Stimulated activated CD8-positive, alpha-beta memory T cell treated with anti-CD3 and anti-CD28 coated beads, Interleukin-2, amount 100 ng/mL, for 48 hours (primary cell): Measurements from ENCODE around the gene MAMDC2.

Source experiments
- DNase-seq, 2 donors: peaks; one replicate each; pipeline ENCODE4 v3.0.0-alpha.2; 2020; ENCODE audit warnings: low read depth in 2 of 2

MAMDC2 gene

DNA sequence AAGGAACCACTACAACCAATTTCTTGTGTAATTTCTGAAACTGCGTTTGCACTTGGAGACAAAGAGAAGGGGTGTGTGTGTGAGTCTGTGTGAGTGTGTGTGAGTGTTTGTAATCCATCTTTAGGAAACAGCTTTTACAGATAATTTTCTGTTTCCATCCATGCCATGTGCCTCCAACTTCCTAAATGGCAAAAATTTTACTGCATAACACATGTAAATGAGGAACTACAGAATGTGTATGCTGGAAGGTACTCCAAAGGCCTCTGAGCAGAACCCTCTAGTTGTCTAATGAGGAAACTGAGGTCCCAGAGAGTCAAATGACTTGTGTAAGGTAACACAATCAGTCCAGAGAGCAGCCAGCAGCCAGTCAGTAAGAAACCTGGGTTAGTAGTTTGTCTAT, 20.8 kb downstream of the MAMDC2 start:
- DNase-seq = no peak

DNA sequence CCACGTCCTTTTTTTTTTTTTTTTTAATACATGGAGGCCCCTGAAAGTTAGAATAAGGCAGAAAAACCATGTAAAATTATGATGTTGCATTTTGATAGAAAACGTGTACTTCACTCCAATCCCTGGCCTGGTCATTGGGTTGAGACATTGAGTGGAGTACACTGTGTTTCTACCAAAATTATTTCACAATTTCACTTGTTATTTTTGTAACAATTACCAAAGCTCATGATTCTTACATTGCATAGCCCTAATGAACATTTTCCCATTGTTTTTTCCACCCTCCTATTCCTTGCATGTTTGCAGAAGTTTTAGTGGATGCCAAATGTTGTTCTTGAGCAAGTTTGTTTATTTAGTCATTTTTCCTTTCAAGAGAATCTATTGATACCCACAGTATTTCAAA, 21.9 kb downstream of the MAMDC2 start:
- no peak for DNase-seq

DNA sequence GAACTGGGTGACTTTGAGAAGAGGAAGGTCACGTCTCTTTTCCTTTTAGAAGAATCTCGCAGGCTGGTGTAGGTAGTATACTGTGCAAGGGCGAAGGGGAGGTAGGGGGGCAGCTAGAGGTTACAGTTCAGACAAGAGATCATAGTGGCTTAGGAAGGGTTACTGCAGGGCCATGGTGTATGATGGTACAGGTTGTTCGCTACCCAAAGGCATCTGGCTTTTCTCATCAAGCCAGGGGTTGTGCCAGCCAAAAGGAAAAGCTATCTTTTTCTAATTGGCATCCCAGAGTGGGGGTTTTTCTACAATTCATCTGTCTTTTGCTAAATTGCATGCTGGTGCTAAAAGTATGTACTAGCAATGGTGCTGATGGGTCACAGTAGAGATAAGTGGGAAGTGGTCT, 22.8 kb downstream of the MAMDC2 start:
- no peak for DNase-seq

DNA sequence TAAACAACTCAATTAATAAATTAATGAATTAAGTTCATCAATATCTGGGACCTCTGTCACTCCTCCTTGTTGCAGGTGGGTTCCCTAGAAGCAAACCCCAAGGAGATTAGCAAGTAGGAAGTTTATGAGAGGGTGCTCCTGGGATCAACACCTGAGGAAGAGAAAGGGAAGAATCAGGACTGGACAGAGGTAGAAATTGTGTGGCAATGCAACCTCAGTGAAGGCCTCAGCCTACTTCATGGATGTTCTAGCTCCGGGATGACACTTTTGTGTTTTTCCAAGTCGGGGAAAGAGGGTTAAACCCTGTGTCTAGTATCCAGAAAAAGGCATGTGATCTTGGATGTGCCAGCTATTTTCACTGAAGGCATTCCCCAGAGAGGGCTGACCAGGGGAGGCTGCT, 23.2 kb downstream of the MAMDC2 start:
- no peak for DNase-seq

DNA sequence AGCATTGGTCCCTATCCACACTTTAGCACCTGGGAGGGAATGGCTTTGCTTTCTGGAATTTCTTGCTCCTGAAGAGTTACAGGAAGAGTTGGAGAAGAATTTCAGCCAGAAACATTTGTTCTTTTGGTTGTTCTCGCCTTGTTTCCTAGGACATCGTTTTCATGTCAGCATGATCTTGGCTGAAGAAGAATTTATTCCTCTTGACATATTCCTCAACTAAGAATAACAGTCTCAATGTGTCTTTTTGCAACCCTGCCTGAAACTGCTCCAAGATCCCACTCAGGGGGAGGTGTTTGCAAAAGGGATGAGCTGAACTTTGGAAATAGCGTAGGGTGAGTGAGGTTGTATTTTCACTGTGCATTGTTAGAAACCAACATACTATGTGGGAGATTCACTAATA, 26.1 kb downstream of the MAMDC2 start:
- no peak for DNase-seq

DNA sequence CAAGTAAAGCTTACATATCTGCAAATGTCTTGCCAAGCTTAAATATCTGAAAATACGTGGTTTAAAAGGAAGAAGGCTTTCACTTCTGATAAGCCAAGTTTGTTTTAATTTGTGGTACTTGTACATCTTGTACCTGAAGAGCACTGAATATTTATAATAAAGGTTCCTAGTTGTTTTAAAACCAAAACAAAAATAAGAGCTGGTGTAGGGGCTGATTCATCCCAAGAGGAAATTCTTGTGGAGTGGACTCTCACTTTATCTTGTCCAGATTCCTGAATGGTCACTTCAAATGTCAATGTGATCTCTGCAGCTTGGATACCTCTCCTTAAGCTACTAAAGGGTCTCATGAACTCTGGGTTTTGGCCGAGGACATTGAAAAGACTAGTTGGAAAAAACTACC, 29.5 kb downstream of the MAMDC2 start:
- DNase-seq = no peak

DNA sequence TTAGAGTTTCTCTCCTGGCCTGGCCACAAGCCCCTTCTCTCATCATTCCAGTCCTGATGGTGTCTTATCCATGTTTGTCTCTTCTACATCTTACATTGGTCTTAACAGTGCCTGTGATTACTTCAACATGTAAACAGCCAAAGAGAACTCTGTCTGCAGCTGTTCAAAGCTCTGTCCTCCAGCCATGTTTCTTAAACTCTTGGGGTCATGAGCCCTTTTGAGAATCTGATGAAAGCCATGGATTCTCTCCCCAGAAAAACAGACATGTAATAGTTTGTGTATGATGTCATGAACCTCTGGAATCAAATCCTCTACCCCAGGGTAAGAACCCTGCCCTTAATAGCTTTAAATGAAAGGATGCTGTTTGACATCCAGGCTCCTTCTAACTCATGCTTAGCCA, 30.1 kb downstream of the MAMDC2 start:
- DNase-seq = no peak

DNA sequence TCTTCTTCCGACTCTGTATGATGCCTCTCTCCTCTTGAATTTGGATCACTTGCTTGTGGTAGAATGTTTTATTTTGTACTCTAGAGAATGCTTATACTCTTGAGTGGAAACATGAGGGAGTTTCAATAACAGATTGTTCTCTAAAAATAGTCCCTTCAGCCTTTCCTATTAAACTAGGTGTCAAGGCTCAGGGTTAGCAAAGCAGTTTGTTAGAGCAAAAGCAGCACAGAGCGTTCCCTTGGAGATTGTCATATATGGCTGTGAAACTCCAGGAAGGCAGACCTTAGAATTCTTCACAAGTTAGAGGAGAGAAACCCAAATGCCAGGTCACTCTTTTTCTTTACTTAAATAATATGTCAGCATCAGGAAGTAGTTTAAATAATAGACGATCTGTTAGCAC, 33.0 kb downstream of the MAMDC2 start:
- DNase-seq = no peak

DNA sequence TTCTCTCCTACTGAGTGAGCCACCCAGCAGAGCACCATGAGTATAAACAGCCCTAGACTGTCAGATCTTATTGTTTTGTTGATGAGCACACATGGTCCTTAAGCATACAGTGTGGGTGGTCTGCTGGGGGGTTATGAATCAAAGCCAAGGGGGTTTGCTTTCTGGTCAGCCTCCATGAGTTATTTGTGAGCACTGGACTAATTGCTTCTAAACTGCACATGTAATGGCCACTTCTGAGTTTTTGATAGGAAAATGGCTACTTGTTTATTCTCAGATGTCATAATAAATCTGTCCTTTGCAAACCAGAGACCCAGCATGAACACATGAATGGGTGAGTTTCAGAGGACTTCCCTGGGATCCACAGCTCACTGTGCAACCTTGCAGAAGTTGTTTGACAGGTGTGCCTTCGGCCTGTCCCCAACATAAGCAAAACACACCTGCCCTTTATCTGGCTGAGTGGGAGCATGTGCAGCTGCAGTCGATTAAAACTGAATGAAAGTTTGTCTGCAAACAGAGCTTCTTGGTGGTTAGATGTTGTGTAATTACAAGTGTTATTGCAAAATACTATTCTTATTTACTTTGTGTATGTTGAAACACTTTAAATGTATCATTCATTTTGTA, 35.9 kb downstream of the MAMDC2 start:
- no peak for DNase-seq

DNA sequence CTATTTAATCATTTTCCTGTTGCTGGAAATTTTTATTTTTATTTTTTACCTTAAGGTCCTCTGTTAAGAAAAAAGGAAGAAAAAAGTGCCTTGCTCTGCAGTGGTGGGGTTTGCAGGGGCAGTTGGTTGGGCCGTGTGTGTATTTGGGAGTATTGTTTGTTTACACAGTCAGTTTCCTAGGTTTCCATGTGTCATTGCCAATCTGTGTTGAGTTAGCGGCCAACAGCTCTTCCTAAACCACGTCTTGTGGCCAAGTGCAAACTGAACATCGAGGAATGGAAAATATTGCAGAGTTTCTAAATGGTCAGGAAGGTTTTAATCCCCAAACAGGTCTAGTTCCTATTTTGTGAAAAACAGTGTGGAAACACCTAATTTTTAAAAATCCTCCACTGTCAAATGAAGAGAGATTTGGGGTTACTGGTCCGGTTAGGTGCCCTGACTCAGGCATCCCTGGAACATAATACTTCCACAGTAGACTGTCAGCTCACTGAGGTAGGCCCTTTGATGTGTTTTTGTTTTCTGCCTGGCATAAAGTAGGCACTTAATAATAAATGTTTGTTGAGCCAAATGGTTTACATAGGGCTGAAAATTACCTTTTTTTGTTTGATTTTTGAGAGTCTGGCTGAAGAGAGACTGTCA, 37.0 kb downstream of the MAMDC2 start:
- DNase-seq = no peak

DNA sequence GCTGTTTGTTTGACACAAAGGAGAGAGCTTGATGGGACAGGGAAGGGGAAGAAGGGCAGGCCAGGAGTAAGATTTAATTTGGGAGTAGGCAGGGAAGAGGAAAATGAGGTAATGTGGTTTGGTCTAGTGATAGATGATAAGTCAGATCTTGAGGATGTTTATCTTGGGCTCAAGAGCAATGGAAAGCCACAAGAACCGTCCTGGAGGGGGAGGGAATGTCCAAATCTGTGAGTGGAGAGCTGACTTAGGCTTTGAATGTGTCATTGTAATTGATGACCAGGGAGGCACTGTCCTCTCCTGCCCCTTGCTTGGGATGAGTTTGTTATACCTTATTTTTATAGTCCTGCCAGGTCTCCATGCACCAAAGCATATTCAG, 37.5 kb downstream of the MAMDC2 start:
- no peak for DNase-seq

DNA sequence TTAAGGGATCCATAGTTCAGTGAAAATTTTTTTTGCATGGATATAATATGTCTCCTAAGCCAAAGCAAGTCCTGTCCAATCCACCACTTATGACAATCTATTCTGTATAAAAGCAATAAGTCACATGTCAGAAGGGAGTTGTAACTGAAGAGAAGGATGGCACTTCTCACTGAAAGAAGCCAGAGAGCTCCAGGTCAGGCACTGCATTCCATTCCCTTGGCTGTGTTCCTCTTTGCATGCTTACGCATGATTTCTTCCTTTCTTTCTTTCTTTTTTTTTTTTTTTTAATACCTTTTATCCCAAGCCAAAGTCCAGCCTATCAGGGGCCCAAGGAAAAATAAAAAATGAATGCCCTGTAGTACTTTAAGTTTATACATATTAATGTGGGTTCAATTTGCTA, 39.8 kb downstream of the MAMDC2 start:
- DNase-seq = no peak

DNA sequence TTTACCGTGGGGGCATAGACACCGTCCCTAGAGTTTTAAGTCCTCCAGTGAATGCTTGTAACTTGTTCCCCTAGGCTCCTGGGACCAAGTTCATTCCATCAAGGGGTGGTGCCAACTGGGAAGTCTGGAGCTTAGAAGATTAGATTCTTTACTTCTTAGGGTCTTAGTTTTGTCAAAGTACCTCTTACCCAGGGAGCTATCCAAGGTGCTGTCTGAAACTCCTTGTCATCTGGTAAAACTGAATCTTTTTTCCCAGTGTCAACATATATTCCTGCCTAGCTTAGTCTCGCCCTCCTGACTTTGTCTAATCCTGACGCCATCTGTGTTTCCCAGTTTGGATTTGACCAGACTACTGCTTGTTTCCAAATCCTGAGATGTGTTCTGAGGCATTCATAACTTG, 41.6 kb downstream of the MAMDC2 start:
- no peak for DNase-seq

DNA sequence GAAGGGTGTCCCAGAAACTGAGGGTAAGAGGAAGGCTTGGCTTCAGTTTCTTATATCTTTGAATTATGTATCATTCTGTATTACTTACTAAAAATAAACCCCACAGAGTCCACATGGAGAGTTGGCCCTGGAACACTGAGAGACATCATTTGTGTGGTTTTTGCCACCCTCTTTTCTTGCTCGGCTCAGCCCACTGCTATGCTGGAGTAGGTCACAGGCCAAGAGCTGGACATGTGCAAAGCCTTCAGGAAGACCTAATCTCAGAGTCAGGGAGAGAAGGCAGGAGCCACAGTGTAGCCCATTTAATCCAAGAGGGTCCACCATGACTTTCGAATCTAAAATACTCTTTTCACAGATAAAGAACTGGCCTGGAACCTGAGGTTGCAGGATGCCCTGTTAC, 47.5 kb downstream of the MAMDC2 start:
- DNase-seq = no peak

DNA sequence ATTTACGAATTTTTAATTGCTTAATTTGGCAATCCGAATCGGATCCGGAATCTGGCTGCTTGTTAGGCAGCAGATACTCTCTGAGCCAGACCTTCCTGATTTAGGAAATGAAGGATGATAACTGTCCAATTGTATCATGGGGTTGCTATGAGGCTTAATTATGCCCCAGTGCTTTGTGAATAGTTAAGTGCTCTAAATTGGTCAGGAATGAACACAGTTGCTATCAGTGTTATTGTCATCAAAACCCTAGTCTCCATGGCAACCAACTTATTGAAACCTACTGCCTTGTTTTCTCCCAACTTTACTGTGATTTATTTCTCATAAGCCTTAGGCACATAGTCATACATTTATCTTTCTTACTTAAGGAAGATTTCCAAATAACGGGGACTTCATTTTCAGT, 47.9 kb downstream of the MAMDC2 start:
- no peak for DNase-seq

DNA sequence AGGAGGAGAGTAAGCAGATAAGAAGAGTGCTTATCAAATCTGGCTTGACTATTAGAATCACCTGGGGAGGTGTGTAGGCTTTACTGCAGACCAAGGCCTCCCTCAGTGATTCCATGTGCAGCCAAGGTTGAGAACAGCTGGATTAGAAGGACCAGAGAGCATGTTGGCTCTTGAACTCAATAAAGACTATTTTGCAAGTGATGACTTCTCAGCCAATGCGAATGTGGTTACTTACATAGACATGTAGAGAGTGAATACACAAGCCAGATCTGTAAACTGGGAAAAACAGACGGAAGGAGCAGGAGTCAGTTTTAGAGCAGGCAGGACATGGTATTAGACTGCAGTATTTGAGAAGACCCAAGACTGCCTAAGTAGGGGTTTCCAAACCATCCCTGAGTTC, 48.5 kb downstream of the MAMDC2 start:
- DNase-seq = no peak

DNA sequence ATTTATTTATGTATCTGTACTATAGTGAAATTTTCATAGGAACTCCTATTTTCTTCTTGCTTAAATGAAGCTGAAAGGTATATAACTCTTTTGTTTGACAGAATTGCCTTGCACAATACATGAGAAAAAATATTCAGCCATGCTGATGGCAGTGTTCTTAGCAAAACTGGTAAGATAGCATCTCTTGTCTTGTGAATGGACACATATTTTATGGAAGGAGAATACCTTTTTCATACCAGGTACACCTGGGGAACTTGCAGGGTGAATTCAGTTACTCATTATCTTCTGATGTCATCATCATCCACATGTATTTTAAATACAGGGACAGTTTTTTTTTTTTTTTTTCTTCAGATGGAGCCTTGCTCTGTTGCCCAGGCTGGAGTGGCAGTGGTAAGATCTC, 49.4 kb downstream of the MAMDC2 start:
- no peak for DNase-seq

DNA sequence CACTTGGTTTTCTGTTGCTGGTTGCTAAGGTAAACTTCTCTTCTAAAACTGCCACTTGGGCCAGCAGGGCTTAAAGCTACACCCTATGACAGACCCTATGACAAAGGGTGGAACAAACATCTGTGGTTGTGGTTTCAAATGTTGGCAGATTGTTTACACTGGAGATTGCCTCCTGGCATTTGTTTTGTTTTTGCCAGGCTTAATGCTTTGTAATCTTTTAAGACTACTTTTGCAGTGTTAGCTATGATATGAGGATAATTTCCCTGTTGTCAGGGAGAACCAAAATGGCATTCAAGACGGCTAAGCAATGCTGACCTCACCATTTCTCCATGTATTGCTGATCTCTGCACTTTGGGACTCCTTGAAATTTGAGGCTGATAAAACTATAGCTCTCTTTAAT, 50.3 kb downstream of the MAMDC2 start:
- DNase-seq = no peak

DNA sequence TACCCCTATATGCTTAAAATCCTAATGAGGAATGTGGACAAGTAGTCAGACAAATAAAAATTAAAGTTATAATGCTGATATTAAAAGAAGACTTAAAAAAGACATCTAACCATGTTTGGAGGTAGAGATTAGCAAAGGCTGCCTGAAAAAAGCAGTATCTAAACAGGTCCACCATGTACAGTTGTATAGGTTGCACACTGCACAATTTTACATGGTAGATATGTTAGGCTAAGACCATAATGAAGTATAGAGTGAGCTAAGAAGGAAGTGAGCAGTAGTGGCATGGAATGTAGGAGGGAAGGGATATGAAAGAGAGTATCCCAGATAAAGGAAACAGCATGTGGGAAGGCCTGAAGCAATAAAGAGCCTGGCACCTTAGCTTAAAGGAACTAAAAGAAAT, 51.1 kb downstream of the MAMDC2 start:
- DNase-seq = no peak

DNA sequence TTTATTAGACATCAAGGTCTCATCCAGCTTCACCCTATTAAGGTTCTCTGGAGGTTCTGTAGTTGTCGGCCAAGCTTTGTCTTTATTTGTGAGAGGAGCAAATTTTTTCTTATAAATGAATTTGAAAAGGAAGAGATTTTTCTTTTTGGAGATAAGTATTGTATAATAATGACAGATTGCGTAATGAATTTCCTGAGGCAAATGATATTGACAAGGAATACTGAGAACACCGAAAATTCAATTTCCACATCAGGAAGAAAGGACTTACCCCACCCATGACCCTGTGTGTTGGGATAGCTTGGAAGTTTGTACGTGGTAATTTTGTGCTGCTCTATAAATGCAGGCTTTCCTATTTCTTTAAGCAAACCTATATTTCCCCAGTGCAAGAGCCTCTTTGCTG, 53.5 kb downstream of the MAMDC2 start:
- no peak for DNase-seq

DNA sequence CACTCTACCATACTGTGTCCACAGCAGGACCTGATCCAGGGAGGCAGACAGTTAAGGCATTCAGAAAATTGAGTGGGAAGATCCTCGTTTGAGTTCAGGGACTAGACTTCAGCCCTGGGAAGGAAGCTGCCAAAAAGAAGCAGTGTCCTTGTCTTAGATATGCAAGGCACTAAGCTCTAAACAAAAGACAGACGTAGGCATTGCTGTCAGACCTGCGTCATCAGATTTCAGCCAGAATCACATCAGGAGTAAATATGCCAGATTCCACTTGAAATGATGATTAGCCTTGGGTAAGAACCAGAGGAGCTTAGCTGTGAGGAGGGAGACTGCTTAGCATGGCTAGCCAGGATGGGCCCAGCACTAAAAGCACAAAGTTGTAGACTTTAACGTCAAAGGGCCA, 56.7 kb downstream of the MAMDC2 start:
- no peak for DNase-seq

DNA sequence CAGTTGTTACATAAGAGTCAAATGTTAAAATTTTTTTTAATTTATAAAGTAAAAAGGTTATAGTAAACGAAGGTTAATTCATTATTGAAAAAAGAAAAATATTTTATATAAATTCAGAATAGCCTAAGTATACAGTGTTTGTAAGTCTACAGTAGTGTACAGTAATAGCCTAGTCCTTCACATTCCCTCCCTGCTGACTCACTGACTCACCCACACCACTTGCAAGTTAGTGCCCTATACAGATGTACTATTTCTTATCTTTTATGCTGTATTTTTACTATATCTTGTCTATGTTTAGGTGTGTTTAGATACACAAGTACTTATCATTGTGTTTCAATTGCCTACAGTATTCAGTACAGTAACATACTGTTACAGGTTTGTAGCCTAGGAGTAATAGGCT, 57.6 kb downstream of the MAMDC2 start:
- DNase-seq = no peak

DNA sequence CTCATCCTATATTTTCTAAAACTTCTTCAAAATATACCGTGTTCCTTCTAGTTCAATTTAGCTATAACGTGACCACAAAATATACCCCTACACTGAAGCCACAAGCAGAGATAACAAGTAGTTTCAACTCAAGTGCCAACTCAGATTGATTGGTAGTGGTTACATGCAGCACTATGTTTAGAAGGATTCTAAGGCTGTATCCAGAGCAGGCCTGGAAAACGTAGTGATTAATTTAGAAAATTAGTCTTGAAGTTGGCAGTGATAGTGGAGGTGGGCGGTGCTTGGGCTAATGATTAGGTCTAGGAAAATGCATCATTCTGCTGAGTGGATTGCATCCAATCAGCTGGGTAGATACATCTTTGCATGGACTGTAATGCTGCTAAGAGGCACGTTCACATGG, 61.5 kb downstream of the MAMDC2 start:
- no peak for DNase-seq

DNA sequence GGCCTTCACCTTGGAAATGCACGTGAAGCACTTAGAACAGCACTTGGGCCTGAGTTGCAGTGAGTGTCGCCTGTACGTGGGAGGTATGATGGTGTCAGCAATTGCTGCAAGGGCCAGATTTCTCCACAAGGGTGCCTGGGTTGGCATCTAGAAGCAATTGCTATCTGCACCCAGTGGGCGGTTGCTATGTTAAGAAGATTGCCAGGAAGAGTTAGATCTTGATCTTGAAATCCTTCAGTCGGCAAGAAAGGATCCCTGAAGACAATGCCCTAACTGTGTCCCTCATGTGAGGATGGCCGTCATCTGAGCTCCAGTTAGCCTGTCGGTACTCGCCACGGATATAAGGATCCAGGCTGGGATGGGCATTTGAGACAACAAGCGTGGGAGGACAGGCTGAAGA, 62.9 kb downstream of the MAMDC2 start:
- DNase-seq = no peak
